ENCODE measurements around the gene GMCL1. TPM values are rescaled to one million over a fixed set of nuclear protein-coding genes. Genes with fewer than 3 reads are reported as not detected.

The GMCL1 gene
- total and polyA plus RNA-seq, 2 of the 13 experiments (the other 11 are each of a cell fraction or from before 2014, with no cell fraction given): 18.7 to 24.0 TPM

GRCh38 chr2:69829256-69830044 is at the start of gene GMCL1 (continued):
- TF ChIP-seq MLX (CRISPR knock-in tag; IDR thresholded peaks at IDR 0.05): no peak; the same call in none of the 2 replicates
- no peak for TF ChIP-seq ZNF577 (CRISPR knock-in tag; IDR thresholded peaks at IDR 0.05; ENCODE audit: borderline replicate concordance, low read depth)
- peak; percentile 86; the same call in 1 of the 2 replicates for TF ChIP-seq PREB (CRISPR knock-in tag; IDR thresholded peaks at IDR 0.05)
- TF ChIP-seq EHMT2 (IDR thresholded peaks at IDR 0.05; ENCODE audit: borderline replicate concordance, low read depth, low read length): no peak
- TF ChIP-seq ZNF224 (CRISPR knock-in tag; IDR thresholded peaks at IDR 0.05): peak; percentile 41; the same call in 1 of the 2 replicates
- no peak for TF ChIP-seq ZBTB37 (CRISPR knock-in tag; IDR thresholded peaks at IDR 0.05)
- peak; percentile 97 for TF ChIP-seq ZNF747 (CRISPR knock-in tag; IDR thresholded peaks at IDR 0.05; ENCODE audit: borderline replicate concordance)
- peak; percentile 83 for TF ChIP-seq RXRA (CRISPR knock-in tag; IDR thresholded peaks at IDR 0.05)
- TF ChIP-seq TCF7 (IDR thresholded peaks at IDR 0.05; ENCODE audit: low read depth): no peak
- TF ChIP-seq, protein P1, sequence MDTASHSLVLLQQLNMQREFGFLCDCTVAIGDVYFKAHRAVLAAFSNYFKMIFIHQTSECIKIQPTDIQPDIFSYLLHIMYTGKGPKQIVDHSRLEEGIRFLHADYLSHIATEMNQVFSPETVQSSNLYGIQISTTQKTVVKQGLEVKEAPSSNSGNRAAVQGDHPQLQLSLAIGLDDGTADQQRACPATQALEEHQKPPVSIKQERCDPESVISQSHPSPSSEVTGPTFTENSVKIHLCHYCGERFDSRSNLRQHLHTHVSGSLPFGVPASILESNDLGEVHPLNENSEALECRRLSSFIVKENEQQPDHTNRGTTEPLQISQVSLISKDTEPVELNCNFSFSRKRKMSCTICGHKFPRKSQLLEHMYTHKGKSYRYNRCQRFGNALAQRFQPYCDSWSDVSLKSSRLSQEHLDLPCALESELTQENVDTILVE (CRISPR knock-in tag; IDR thresholded peaks at IDR 0.05): peak; percentile 91
- 0 out of 2 replicates have a peak, but pooled peaks have one; percentile 35 for TF ChIP-seq HMG20A (CRISPR knock-in tag; IDR thresholded peaks at IDR 0.05; ENCODE audit: borderline replicate concordance)
- no peak for TF ChIP-seq ATAD3A (CRISPR knock-in tag; IDR thresholded peaks at IDR 0.05)
- no peak; the same call in 1 of the 2 replicates for TF ChIP-seq ZNF205 (CRISPR knock-in tag; IDR thresholded peaks at IDR 0.05)
- peak; percentile 98 for TF ChIP-seq ATF7-NPFF (CRISPR knock-in tag; IDR thresholded peaks at IDR 0.05; ENCODE audit: low read depth)
- peak; percentile 97 for TF ChIP-seq HOXA3 (CRISPR knock-in tag; IDR thresholded peaks at IDR 0.05)
- no peak for TF ChIP-seq ZNF781 (CRISPR knock-in tag; IDR thresholded peaks at IDR 0.05; ENCODE audit: borderline replicate concordance, not compliant biosample characterization)
- peak; percentile 42 for TF ChIP-seq SRSF1 (optimal IDR thresholded peaks at IDR 0.05; ENCODE audit: low read depth, low read length)
- no peak for TF ChIP-seq SP140L (CRISPR knock-in tag; IDR thresholded peaks at IDR 0.05; ENCODE audit: borderline replicate concordance)
- TF ChIP-seq ESRRA (CRISPR knock-in tag; IDR thresholded peaks at IDR 0.05; ENCODE audit: low read depth): peak; percentile 74
- TF ChIP-seq, protein P2, sequence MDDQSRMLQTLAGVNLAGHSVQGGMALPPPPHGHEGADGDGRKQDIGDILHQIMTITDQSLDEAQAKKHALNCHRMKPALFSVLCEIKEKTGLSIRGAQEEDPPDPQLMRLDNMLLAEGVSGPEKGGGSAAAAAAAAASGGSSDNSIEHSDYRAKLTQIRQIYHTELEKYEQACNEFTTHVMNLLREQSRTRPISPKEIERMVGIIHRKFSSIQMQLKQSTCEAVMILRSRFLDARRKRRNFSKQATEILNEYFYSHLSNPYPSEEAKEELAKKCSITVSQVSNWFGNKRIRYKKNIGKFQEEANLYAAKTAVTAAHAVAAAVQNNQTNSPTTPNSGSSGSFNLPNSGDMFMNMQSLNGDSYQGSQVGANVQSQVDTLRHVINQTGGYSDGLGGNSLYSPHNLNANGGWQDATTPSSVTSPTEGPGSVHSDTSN (CRISPR knock-in tag; IDR thresholded peaks at IDR 0.05; ENCODE audit: borderline replicate concordance): no peak
- TF ChIP-seq, protein P3, sequence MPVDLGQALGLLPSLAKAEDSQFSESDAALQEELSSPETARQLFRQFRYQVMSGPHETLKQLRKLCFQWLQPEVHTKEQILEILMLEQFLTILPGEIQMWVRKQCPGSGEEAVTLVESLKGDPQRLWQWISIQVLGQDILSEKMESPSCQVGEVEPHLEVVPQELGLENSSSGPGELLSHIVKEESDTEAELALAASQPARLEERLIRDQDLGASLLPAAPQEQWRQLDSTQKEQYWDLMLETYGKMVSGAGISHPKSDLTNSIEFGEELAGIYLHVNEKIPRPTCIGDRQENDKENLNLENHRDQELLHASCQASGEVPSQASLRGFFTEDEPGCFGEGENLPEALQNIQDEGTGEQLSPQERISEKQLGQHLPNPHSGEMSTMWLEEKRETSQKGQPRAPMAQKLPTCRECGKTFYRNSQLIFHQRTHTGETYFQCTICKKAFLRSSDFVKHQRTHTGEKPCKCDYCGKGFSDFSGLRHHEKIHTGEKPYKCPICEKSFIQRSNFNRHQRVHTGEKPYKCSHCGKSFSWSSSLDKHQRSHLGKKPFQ (CRISPR knock-in tag; IDR thresholded peaks at IDR 0.05; ENCODE audit: insufficient replicate concordance): no peak
- peak; percentile 90; the same call in 1 of the 2 replicates for TF ChIP-seq ZNF234 (CRISPR knock-in tag; conservative IDR thresholded peaks at IDR 0.05)
